ENCODE data around the gene SOX6. TPM values are rescaled to one million over a fixed set of nuclear protein-coding genes. Genes with fewer than 3 reads are reported as not detected.

SOX6 gene
- total and polyA plus RNA-seq, 12 donors = 0.71 to 13.9 (median 6.7) TPM

GRCh38 chr11:16166571-16166970 lies 189.8 kb downstream of the SOX6 start:
- H3K4me3 ChIP-seq = no peak overlapping the region
- WGBS, 4 donors = 68 to 82% (median 72%) methylated on average over 1 of the region's 1 CpG
- H3K9me3 ChIP-seq (replicated peaks in 1 of 3) = no peaks in the 10 kb centered on the region
- no peaks in the 10 kb centered on the region for H3K4me1 ChIP-seq (replicated peaks in 1 of 2)
- H3K27ac ChIP-seq = no peak overlapping the region
- H3K27me3 ChIP-seq = no peaks in the 10 kb centered on the region
- no peaks in the 10 kb centered on the region for H3K36me3 ChIP-seq (replicated peaks in 1 of 2)
- TF ChIP-seq POLR2A (IDR thresholded peaks at IDR 0.05) (no peak), CTCF (IDR thresholded peaks at IDR 0.05) (no peak)
- DNase-seq = no peak
- intact Hi-C loops (cut with DNase I) = no loop called here

- H3K27me3 ChIP-seq = no peaks in the 10 kb centered on the region
- peaks cover 0 to 4% (median 0%) of the 10 kb centered on the region in 3 donors for H3K9me3 ChIP-seq (replicated peaks in 1 of 3)
- H3K4me1 ChIP-seq (replicated peaks in 1 of 2) = no peaks in the 10 kb centered on the region
- H3K27ac ChIP-seq = no peak overlapping the region
- TF ChIP-seq POLR2A (IDR thresholded peaks at IDR 0.05) (no peak), CTCF (IDR thresholded peaks at IDR 0.05) (no peak)
- no peak overlapping the region for H3K4me3 ChIP-seq
- 89 to 100% (median 93%) methylated on average over 1 of the region's 1 CpG for WGBS, 4 donors
- DNase-seq = no peak
- no peaks in the 10 kb centered on the region for H3K36me3 ChIP-seq (replicated peaks in 1 of 2)
- intact Hi-C loops (cut with DNase I) = no loop called here
These were observed 196.2 kb downstream of the SOX6 start for GRCh38 chr11:16160146-16160545.

DNA sequence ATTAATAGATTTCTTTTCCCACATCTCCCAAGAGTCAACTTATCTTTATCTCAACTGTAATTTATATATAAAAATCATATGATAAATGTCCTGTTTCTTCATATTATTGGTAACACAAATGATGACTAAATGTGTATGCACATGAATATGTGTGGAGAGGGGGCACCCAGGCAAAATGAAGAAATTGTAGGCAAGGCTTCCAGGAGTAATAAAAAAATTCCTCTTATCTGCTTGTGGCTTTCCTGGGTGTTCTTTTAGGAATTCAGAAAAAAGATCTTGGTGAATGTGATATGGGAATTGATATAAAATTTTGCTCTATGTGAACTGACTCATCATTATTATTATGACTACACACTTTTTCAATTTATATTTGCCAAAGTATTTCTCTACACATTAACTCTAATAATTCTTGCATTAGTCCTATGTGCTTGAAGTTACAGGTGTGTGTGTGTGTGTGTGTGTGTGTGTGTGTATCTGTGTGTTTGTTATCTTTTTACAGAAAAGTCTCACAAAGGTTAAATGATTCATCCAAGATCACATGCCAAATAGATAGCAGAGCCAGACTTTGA lies 197.8 kb downstream of the SOX6 start:
- Histone ChIP-seq H3K27me3 (no peaks in the 10 kb centered on the region), H3K9me3 (replicated peaks in 1 of 3) (peaks cover 0 to 4% (median 0%) of the 10 kb centered on the region in 3 donors), H3K4me3 (no peak overlapping the region), H3K27ac (no peak overlapping the region), H3K36me3 (replicated peaks in 1 of 2) (no peaks in the 10 kb centered on the region), H3K4me1 (replicated peaks in 1 of 2) (no peaks in the 10 kb centered on the region)
- TF ChIP-seq CTCF (IDR thresholded peaks at IDR 0.05) (no peak), POLR2A (IDR thresholded peaks at IDR 0.05) (no peak)
- no peak for DNase-seq
- intact Hi-C loops (cut with DNase I) = no loop called here

DNA sequence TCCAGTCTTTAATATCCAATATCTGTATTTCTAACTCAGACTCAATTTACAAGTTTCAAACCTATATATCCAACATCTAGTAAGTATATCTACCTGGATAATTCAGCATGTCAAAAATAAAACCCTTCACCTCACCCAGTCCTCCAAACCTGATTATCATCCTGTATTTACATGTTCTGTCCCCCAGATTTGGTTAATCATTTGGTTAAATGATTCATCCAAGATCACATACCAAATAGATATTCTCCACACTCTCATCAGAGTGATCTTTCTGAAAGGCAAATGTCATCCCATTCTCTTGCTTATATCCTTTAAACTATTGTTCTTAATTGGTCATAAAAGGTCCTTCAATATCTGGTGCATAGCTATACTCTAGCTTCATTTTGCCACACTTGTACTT lies 199.0 kb downstream of the SOX6 start:
- TF ChIP-seq CTCF (IDR thresholded peaks at IDR 0.05) = no peak
- no peak for TF ChIP-seq POLR2A (IDR thresholded peaks at IDR 0.05)

More for the DNA sequence above, 199.0 kb downstream of the SOX6 start:
- Histone ChIP-seq H3K27me3 (no peaks in the 10 kb centered on the region), H3K27ac (no peak overlapping the region), H3K4me3 (no peak overlapping the region), H3K9me3 (replicated peaks in 1 of 3) (peaks cover 0 to 4% (median 0%) of the 10 kb centered on the region in 3 donors), H3K36me3 (replicated peaks in 1 of 2) (no peaks in the 10 kb centered on the region), H3K4me1 (replicated peaks in 1 of 2) (no peaks in the 10 kb centered on the region)
- intact Hi-C loops (cut with DNase I) = no loop called here
- DNase-seq = no peak
